PC-9 (cell line): ENCODE data around the gene PFKP.

ENCODE experiments used
- CTCF ChIP-seq: fragments of 200-600 bp; sonication (generic); conservative IDR thresholded peaks from 2 replicates; pipeline ENCODE4 v1.6.1; 2017; ENCODE audit warnings: mixed run types, antibody characterized with exemption, mild to moderate bottlenecking, moderate library complexity
- EZH2 ChIP-seq: fragments of 200-600 bp; sonication (generic); IDR thresholded peaks from 2 replicates; pipeline ENCODE4 v1.8.0; 2017; ENCODE audit warnings: antibody characterized with exemption, low read depth

GRCh38 chr10:3136763-3137611 lies 69.6 kb downstream of the PFKP start:
- TF ChIP-seq CTCF: no peak
- TF ChIP-seq EZH2: no peak
